IPS-20b (cell line): ENCODE measurements around the gene NRGN.

Experiments used
- H3K27ac ChIP-seq: one replicate; pipeline ENCODE4 v1.5.1; 2013; ENCODE audit warnings: low read length
- H3K27me3 ChIP-seq: 2 replicates; pipeline ENCODE4 v1.6.1; 2013; ENCODE audit warnings: mild to moderate bottlenecking, low read length, inconsistent platforms; ENCODE audit not compliant: insufficient read depth
- H3K36me3 ChIP-seq: 2 replicates; pipeline ENCODE4 v1.6.1; 2013; ENCODE audit warnings: low read depth, mild to moderate bottlenecking, inconsistent platforms, low read length, moderate library complexity; ENCODE audit not compliant: insufficient read depth
- H3K4me1 ChIP-seq: 2 replicates; pipeline ENCODE4 v1.6.1; 2013; ENCODE audit warnings: mild to moderate bottlenecking, control low read depth, inconsistent platforms, low read length, moderate library complexity; ENCODE audit not compliant: insufficient read depth
- H3K4me3 ChIP-seq: 2 replicates; pipeline ENCODE4 v1.5.1; 2013; ENCODE audit warnings: mild to moderate bottlenecking, low read length, inconsistent platforms
- H3K9ac ChIP-seq: 2 replicates; pipeline ENCODE4 v1.6.1; 2013; ENCODE audit warnings: low read depth, mild to moderate bottlenecking, inconsistent platforms, low read length, moderate library complexity
- H3K9me3 ChIP-seq: 2 replicates; pipeline ENCODE4 v1.6.1; 2013; ENCODE audit warnings: mild to moderate bottlenecking, low read depth, low read length, inconsistent platforms; ENCODE audit not compliant: insufficient read depth

NRGN gene

GRCh38 chr11:124751741-124752470 lies 12.2 kb downstream of the NRGN start, which contains the start of gene VSIG2:
Gene VSIG2 (minus strand): TSS chr11:124752255. CDS start chr11:124752137, 118 bp downstream.
- Histone ChIP-seq H3K36me3 (no peaks in the 10 kb centered on the region), H3K27ac (no peak within 1 kb of the TSS), H3K27me3 (peaks cover 100% of the 10 kb centered on the region), H3K9me3 (no peaks in the 10 kb centered on the region), H3K9ac (no peak within 1 kb of the TSS), H3K4me3 (peak within 1 kb of the TSS; percentile 50; the same call in 1 of the 2 replicates), H3K4me1 (peaks cover 10% of the 10 kb centered on the region; the same call in 1 of the 2 replicates)

GRCh38 chr11:124752471-124753102 lies 12.8 kb downstream of the NRGN start:
- H3K4me1 ChIP-seq, result peaks cover 4% of the 10 kb centered on the region; the same call in 1 of the 2 replicates

GRCh38 chr11:124753205-124753604 lies 13.5 kb downstream of the NRGN start:
- H3K9ac ChIP-seq, result no peak overlapping the region
- peaks cover 100% of the 10 kb centered on the region for H3K27me3 ChIP-seq
- no peaks in the 10 kb centered on the region for H3K36me3 ChIP-seq

More at GRCh38 chr11:124752471-124753102, 12.8 kb downstream of the NRGN start:
- peak overlapping the region; percentile 50; the same call in 1 of the 2 replicates for H3K4me3 ChIP-seq
- H3K27me3 ChIP-seq, result peaks cover 100% of the 10 kb centered on the region
- no peak overlapping the region for H3K9ac ChIP-seq
- no peak overlapping the region for H3K27ac ChIP-seq
- no peaks in the 10 kb centered on the region for H3K36me3 ChIP-seq
- no peaks in the 10 kb centered on the region for H3K9me3 ChIP-seq

GRCh38 chr11:124753624-124754023 lies 13.9 kb downstream of the NRGN start:
- no peak overlapping the region for H3K4me3 ChIP-seq
- H3K27me3 ChIP-seq, result peaks cover 100% of the 10 kb centered on the region
- no peaks in the 10 kb centered on the region for H3K9me3 ChIP-seq
- H3K36me3 ChIP-seq, result no peaks in the 10 kb centered on the region
- peaks cover 11% of the 10 kb centered on the region; the same call in 1 of the 2 replicates for H3K4me1 ChIP-seq
- no peak overlapping the region for H3K27ac ChIP-seq
- H3K9ac ChIP-seq, result no peak overlapping the region

More at GRCh38 chr11:124753205-124753604, 13.5 kb downstream of the NRGN start:
- Histone ChIP-seq H3K4me1 (peaks cover 9% of the 10 kb centered on the region; the same call in 1 of the 2 replicates), H3K4me3 (no peak overlapping the region), H3K9me3 (no peaks in the 10 kb centered on the region), H3K27ac (no peak overlapping the region)

- H3K27ac ChIP-seq, result no peak overlapping the region
- H3K36me3 ChIP-seq, result no peaks in the 10 kb centered on the region
- H3K4me1 ChIP-seq, result peaks cover 16% of the 10 kb centered on the region; the same call in 1 of the 2 replicates
- no peak overlapping the region for H3K4me3 ChIP-seq
- H3K9ac ChIP-seq, result no peak overlapping the region
- peaks cover 100% of the 10 kb centered on the region for H3K27me3 ChIP-seq
- no peaks in the 10 kb centered on the region for H3K9me3 ChIP-seq
Observed at GRCh38 chr11:124754309-124754708, 14.6 kb downstream of the NRGN start.

GRCh38 chr11:124754710-124755109 lies 15.0 kb downstream of the NRGN start:
- Histone ChIP-seq H3K9ac (no peak overlapping the region), H3K4me3 (no peak overlapping the region), H3K27me3 (peaks cover 100% of the 10 kb centered on the region), H3K27ac (no peak overlapping the region), H3K36me3 (no peaks in the 10 kb centered on the region), H3K9me3 (no peaks in the 10 kb centered on the region), H3K4me1 (peaks cover 16% of the 10 kb centered on the region; the same call in 1 of the 2 replicates)

- H3K27ac ChIP-seq, result no peak overlapping the region
- H3K9me3 ChIP-seq, result no peaks in the 10 kb centered on the region
- H3K36me3 ChIP-seq, result no peaks in the 10 kb centered on the region
- H3K27me3 ChIP-seq, result peaks cover 100% of the 10 kb centered on the region
- H3K9ac ChIP-seq, result no peak overlapping the region
- no peak overlapping the region for H3K4me3 ChIP-seq
- H3K4me1 ChIP-seq, result peaks cover 23% of the 10 kb centered on the region; the same call in 1 of the 2 replicates
Observed at GRCh38 chr11:124756033-124756752, 16.5 kb downstream of the NRGN start.

GRCh38 chr11:124756753-124757227 lies 17.0 kb downstream of the NRGN start:
- H3K27me3 ChIP-seq, result peaks cover 100% of the 10 kb centered on the region
- H3K4me1 ChIP-seq, result peaks cover 23% of the 10 kb centered on the region; the same call in 1 of the 2 replicates
- H3K9ac ChIP-seq, result no peak overlapping the region
- no peak overlapping the region for H3K4me3 ChIP-seq
- H3K36me3 ChIP-seq, result no peaks in the 10 kb centered on the region
- no peaks in the 10 kb centered on the region for H3K9me3 ChIP-seq
- H3K27ac ChIP-seq, result no peak overlapping the region

GRCh38 chr11:124757320-124757719 lies 17.6 kb downstream of the NRGN start:
- Histone ChIP-seq H3K27ac (no peak overlapping the region), H3K36me3 (no peaks in the 10 kb centered on the region), H3K27me3 (peaks cover 100% of the 10 kb centered on the region), H3K4me1 (peaks cover 21% of the 10 kb centered on the region; the same call in 1 of the 2 replicates), H3K4me3 (no peak overlapping the region), H3K9me3 (no peaks in the 10 kb centered on the region), H3K9ac (no peak overlapping the region)

- Histone ChIP-seq H3K9ac (no peak overlapping the region), H3K4me1 (peaks cover 19% of the 10 kb centered on the region; the same call in 1 of the 2 replicates), H3K27ac (no peak overlapping the region), H3K4me3 (peak overlapping the region; percentile 54), H3K27me3 (peaks cover 99% of the 10 kb centered on the region), H3K36me3 (no peaks in the 10 kb centered on the region), H3K9me3 (no peaks in the 10 kb centered on the region)
Observed at GRCh38 chr11:124758355-124759265, 18.9 kb downstream of the NRGN start.
